ENCODE data around the gene STARD7.

DNA sequence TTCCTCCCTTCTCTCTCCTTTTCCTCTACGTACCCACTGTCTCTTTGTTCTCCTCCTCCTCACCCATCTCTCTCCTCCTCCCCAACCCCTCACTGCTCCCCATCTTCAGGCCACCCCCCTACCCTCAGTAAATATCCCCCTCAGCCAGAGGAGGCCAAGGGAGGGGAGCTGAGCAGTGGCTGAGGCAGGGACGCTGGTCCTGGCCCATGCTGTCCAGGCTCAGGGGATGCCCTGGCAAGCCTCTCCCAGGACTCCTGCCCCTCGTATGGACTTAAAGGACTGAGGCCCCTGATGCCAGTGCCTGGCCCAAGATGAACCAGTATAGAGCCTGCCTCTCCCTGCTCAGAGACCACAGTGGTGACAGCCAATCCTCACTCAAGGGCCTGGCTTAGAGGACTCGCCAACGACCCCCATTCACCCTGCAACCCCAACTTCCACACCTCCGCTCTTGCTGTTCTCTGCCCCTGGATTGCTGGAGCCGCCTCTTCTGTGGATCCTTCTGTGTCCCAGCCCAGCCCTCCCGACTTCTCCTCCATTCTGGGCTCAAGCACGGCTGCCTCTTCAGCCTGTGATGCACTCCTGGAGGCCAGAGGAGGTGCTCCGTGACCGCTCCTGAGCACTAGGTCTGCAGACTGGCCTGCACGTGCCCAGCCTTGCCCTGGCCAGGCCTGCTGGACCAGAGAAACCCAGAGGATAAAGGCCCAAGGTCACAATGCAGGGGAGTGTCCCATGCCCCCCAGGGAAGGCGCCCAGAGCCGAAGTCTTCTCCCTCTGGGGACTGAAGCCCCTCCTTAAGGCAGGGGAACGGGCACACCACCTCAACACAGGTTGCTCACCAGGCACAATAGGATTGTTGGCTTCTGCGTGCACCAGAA, 53.9 kb downstream of the STARD7 start:
- TF ChIP-seq, protein P1, sequence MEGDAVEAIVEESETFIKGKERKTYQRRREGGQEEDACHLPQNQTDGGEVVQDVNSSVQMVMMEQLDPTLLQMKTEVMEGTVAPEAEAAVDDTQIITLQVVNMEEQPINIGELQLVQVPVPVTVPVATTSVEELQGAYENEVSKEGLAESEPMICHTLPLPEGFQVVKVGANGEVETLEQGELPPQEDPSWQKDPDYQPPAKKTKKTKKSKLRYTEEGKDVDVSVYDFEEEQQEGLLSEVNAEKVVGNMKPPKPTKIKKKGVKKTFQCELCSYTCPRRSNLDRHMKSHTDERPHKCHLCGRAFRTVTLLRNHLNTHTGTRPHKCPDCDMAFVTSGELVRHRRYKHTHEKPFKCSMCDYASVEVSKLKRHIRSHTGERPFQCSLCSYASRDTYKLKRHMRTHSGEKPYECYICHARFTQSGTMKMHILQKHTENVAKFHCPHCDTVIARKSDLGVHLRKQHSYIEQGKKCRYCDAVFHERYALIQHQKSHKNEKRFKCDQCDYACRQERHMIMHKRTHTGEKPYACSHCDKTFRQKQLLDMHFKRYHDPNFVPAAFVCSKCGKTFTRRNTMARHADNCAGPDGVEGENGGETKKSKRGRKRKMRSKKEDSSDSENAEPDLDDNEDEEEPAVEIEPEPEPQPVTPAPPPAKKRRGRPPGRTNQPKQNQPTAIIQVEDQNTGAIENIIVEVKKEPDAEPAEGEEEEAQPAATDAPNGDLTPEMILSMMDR (IDR thresholded peaks at IDR 0.05), result no peak
- no peak for TF ChIP-seq EP300 (IDR thresholded peaks at IDR 0.05)
- no peak for TF ChIP-seq POLR2A (IDR thresholded peaks at IDR 0.05)

All from tibial nerve (tissue), 4 donors.